Stimulated activated CD4-positive, alpha-beta T cell treated with anti-CD3 and anti-CD28 coated beads, Interleukin-4, amount 100 ng/mL, for 24 hours (primary cell): Measurements from ENCODE around the gene CLK2.
"Not testable (repeated sequence)": the region's sequence is repeated elsewhere in the genome, so short reads cannot be mapped to it uniquely, and the experiment has no call there.

Experiments
- DNase-seq: peaks from one replicate; pipeline ENCODE4 v3.0.0-alpha.2; 2020

The CLK2 gene

DNA sequence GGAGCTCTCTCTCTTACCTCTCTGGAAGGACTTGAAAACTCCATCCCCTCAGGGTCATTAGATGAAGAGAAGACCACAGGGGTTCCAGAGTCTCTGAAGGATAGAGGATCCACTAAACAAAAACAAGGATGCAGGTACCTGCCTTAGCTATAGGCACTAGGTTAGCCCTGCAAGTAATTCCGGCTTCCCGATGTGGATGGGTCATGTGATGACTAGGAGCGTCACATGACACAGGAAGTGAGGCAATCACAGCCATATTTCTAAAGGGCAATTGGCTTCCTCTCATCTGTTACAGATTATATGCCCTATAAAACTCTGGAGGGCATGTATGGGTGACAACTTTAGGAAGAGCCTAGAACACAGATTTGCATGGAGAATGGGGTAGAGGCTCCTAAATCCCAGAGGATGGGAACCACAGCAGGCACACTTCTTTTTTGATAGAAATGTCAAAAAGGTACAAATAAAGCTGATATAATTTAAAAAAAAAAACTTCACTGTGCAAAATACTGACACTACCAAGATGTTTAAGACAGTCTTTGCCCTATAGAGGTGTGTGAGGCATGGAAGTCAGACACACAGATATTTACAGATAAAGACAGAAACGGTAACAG is 32.1 kb downstream of the CLK2 start:
- peak; percentile 77 for DNase-seq

DNA sequence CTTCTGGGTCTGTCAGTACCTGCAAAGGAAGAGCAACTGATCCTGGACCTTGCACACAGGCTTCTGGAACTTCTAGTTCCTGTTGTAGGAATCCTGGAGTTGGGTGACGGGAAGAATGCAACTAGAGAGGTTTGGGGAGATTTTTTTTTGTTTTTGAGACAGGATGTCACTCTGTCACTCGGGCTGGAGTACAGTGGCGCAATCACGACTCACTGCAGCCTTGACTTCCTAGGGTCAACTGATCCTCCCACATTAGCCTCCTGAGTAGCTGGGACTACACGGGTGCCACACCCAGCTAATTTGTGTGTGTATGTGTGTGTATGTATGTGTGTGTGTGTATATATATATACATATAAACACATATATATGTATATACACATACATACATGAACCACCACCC is 36.9 kb downstream of the CLK2 start:
- no peak for DNase-seq

GRCh38 chr1:155235375-155235774 is 37.9 kb downstream of the CLK2 start:
- DNase-seq: not testable (repeated sequence)

DNA sequence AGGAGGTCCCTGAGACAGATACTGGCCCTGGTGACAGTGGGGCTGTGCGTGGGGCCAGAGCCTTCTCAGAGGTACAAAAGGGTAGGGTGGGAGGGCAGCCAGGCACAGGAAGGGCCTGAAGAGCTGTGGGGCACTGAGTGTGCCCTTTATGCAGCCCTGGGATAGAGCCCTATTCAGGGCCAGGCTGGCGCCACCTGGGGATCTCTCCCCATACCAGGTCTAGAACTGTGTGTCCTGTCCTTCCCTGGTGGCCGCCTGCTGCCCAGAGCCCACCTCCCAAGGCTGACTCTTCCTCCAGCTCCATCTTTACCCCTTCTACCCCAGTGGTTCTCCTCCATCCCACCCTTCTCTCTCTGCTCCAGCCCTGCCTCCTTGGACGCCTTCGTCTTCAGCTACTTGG is 39.8 kb downstream of the CLK2 start:
- DNase-seq: not testable (repeated sequence)

DNA sequence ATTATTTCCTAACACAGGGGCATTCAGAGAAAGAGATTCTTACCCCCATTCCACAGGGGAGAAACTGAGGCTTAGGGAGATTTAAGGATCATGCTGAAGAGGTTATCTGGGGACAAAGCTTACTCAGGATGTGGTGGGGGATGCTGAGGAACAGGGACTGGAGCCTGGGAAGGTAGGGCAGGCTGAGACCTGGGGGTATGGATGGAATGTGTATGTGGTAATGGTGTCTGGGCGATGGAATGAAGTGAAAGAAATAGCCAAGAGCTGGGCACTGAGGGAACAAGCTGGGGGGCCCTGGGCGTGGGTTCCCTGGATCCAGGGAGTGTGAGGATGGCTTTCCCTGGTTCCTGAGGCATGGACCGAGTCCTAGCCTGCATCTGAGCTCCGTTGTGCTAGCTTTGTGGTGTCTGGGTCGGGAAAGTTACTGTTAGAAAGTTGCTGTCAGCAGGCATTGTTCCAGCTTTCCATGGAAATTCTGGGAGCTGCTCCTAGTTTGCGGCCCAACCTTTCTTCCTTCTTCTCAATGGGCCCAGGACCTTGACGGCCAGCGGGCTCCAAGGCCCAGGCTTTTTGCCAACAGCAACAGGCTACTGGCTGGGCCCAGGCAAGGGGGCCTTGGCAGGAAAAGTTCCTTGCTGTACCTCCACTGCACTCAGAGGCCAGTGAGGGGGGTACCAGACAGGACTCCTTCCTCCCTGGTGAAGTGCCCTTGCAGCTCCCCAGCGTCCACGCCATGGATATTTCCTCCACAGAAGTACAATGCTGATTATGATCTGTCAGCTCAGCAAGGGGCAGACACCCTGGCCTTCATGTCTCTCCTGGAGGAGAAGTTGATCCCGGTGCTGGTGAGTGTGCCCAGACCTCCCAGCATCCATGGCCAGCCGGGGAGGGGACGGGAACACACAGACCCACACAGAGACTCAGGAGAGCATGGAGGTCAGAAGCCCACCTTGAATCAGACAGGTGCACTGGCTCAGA is 41.0 kb downstream of the CLK2 start:
- not testable (repeated sequence) for DNase-seq

- DNase-seq: not testable (repeated sequence)
Observed at GRCh38 chr1:155231302-155231701, 42.0 kb downstream of the CLK2 start.

GRCh38 chr1:155228096-155228427 is 45.2 kb downstream of the CLK2 start:
- DNase-seq: no peak

DNA sequence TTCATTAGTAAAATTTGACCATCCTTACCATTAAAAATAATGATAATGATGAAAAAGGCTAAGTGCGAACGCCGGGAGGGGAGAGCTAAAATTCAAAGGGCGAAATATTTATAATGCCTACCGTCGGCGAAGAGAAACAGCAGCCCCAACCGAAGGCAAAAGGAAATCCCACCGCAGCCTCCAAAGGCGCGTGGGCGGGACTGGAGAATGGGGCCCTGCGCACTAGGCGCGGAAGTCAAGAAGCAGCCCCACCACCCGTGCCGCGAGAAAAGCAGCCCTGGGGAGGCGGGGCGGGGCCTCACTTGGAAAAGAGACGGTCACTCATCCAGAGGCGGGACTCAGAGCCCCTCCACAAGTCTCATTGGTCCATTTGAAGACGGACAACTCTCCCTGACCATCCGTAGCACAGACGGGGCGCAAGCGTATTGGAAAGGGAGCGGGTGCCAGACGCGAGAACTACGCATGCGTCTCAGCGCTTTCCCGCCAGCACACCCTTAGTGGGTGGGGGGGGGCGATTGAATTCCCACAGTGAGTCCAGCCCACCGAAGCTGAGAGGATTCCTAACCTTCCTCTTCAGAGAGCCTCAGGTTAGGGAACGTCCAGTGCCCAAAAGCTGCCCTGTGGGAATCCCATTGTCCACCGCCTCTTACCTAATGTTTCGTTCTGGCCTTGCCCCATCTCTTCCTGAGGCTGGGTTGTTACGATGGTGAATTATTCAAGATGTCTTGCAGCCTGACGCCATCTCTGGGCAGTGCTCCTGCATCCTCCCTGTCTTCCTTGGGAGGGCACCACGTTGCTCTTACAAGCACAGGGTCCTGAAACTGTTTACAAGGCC is 45.8 kb downstream of the CLK2 start:
- DNase-seq: peak; percentile 99

- no peak for DNase-seq
Observed at GRCh38 chr1:155226910-155227260, 46.4 kb downstream of the CLK2 start.

DNA sequence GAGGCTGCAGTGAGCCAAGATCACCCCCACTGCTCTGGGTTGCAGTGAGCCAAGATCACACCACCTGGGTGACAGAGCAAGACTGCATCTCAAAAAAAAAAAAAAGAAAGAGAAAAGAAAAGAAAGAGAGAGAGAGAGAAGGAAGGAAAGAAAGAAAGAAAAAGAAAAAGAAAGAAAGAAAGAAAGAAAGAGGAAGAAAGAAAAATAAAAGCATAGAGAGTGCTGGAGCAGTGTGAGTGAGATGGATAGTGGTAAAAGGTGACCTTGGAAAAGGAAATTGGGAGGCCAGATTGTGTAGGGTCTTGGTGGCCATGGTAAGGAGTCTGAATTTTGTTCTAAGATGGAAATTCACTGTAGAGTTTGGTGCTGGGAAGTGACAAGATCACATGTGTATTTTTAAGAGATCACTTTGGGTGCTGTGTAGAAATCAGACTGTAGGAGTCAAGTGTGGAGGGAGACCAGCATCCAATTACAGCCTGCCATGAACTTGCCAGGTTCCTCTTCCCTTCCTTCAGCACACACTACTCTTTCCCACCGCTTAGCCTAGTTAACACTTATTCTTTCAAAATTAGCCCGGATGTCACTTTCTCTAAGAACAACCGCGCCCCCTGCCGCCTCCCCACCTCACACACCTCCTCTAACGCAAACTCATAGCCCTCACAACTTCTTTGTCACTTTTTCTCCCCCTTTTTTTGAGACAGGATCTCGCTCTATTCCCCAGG is 47.0 kb downstream of the CLK2 start:
- DNase-seq: peak; percentile 85

- DNase-seq: not testable (repeated sequence)
Observed at GRCh38 chr1:155225404-155225759, 47.9 kb downstream of the CLK2 start.

DNA sequence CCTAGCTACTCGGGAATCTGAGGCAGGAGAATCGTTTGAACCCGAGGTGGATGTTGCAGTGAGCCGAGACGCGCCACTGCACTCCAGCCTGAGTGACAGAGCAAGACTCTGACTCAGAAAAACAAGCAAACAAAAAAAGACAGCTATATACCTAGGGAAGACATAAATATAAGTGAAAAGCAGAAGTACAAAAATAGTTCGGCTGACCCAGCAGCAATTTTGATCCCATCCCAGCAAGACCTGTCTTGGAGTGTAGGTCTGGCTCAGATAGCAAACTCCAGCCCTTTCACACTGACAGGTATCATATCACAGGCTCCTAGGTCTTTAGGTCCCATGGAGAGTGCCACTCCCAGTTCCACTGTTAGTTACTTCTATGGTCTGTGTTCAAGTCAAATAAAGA is 50.3 kb downstream of the CLK2 start:
- DNase-seq: no peak

DNA sequence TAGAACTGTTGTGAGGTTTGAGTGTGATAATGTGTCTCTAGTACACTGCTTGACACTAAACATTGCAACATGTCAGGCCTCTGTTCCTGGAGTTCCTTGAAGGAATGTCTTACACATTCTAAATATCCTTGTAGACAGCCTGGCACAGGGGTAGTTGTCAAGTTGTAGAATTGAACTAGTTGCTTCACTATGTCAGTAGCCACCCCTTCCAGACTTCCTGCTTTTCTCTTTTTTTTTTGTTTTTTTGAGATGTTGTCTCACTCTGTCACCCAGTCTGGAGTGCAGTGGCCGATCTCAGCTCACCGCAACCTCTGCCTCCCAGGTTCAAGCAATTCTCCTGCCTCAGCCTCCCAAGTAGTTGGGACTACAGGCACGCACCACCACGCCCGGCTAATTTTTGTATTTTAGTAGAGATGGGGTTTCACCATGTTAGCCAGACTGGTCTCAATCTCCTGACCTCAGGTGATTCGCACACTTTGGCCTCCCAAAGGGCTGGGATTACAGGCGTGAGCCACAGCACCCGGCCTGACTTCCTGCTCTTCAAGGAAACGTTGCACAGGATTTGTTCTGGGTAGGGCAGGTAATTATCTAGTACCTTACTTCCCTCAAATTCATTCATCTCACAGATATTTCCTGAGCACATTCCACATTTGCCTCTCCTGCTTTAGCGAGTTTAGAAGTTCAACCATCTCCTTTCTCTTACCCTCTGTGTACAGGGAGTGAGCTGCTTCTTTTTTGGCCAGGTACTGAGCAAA is 52.9 kb downstream of the CLK2 start:
- not testable (repeated sequence) for DNase-seq

GRCh38 chr1:155219592-155220031 is 53.7 kb downstream of the CLK2 start:
- no peak for DNase-seq

- DNase-seq: no peak
Observed at GRCh38 chr1:155218854-155219591, 54.3 kb downstream of the CLK2 start.

DNA sequence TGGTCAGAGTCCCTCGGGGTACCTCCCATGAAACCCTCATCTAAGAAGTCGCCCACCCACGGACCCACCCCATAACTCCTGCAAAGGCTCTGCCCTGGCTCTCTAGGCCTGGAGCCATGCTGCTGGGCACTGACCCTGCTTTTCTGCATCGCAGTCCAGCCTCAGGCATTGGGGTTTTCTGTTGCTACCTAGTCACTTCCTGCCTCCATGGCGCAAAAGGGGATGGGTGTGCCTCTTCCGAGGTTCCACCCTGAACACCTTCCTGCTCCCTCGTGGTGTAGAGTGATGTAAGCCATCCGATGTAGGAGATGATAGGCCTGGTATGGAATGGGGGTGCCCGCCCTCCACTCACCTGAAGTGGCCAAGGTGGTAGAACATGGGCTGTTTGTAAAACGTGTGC is 58.6 kb downstream of the CLK2 start:
- not testable (repeated sequence) for DNase-seq
